Osteocyte (in vitro differentiated cells): ENCODE measurements around the gene EPS8L2. TPM values are rescaled to one million over a fixed set of nuclear protein-coding genes. Genes with fewer than 3 reads are reported as not detected.

Experiments
- DNase-seq: peaks from one replicate; pipeline ENCODE4 v3.0.0; 2021; ENCODE audit warnings: mixed read lengths; ENCODE audit not compliant: unreplicated experiment; ENCODE audit errors: extremely low spot score
- H3K27ac Mint-ChIP-seq: one replicate; pipeline ENCODE4 v1.8.0; 2021; ENCODE audit warnings: mild to moderate bottlenecking, mixed read lengths; ENCODE audit not compliant: unreplicated experiment
- H3K27me3 Mint-ChIP-seq: one replicate; pipeline ENCODE4 v1.8.0; 2021; ENCODE audit warnings: mixed read lengths; ENCODE audit not compliant: unreplicated experiment
- H3K36me3 Mint-ChIP-seq: one replicate; pipeline ENCODE4 v1.8.0; 2021; ENCODE audit warnings: mixed read lengths; ENCODE audit not compliant: unreplicated experiment
- H3K4me1 Mint-ChIP-seq: one replicate; pipeline ENCODE4 v1.8.0; 2021; ENCODE audit warnings: mixed read lengths; ENCODE audit not compliant: unreplicated experiment
- H3K4me3 Mint-ChIP-seq: one replicate; pipeline ENCODE4 v1.8.0; 2021; ENCODE audit warnings: mild to moderate bottlenecking, moderate library complexity, mixed read lengths; ENCODE audit not compliant: unreplicated experiment
- H3K9me3 Mint-ChIP-seq: one replicate; pipeline ENCODE4 v1.8.0; 2021; ENCODE audit warnings: mixed read lengths; ENCODE audit not compliant: unreplicated experiment
- total RNA-seq: library from RNA; stranded (reverse); gene quantifications from 2 replicates; pipeline ENCODE4 v1.2.1, GENCODE V29; 2021
- TF ChIP-seq, protein P1 (sequence below): fragments of 200-600 bp; sonication (generic); IDR thresholded peaks from 2 replicates; pipeline ENCODE4 v1.5.0; 2021; ENCODE audit warnings: antibody characterized with exemption, mild to moderate bottlenecking, moderate library complexity

The EPS8L2 gene
- total RNA-seq, 1 donor from 2014 or later, result 39.3 TPM

DNA sequence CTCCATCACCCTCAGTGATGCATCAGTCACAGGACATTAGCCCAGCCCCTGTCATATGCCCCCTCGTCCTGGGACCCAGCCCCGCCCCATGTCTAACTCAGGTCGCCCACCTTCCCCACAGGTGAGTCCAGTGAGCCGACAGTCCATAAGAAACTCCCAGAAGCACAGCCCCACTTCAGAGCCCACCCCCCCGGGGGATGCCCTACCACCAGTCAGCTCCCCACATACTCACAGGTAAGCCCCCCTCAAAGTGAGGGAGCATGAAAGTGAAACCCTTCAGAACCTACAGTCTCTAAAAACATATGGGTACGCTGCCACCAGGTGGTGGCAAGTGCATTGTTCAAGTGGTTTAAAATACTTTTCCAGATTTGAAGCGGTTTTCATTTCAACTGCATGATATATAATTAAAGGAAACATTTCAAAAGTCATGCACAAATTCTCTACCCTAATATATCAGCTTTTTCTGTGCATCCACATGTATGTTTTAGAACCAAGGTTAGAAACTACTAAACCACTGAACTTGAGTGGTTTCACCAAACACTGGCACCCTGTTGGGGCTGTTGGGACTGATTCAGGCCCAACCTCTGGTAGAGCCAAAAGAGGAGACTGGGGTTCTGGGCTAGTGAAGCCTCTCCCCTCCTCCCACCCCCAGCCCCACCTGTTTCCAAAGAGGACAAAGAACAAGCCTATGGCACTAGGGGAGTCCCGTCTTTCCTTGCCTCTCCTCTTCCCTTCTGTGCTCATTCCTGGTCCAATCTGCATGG is 17.3 kb downstream of the EPS8L2 start:
- no peaks in the 10 kb centered on the region for H3K9me3 Mint-ChIP-seq
- no peak for DNase-seq
- TF ChIP-seq, protein P1, sequence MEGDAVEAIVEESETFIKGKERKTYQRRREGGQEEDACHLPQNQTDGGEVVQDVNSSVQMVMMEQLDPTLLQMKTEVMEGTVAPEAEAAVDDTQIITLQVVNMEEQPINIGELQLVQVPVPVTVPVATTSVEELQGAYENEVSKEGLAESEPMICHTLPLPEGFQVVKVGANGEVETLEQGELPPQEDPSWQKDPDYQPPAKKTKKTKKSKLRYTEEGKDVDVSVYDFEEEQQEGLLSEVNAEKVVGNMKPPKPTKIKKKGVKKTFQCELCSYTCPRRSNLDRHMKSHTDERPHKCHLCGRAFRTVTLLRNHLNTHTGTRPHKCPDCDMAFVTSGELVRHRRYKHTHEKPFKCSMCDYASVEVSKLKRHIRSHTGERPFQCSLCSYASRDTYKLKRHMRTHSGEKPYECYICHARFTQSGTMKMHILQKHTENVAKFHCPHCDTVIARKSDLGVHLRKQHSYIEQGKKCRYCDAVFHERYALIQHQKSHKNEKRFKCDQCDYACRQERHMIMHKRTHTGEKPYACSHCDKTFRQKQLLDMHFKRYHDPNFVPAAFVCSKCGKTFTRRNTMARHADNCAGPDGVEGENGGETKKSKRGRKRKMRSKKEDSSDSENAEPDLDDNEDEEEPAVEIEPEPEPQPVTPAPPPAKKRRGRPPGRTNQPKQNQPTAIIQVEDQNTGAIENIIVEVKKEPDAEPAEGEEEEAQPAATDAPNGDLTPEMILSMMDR, result peak; percentile 73
- peak overlapping the region; percentile 83 for H3K27ac Mint-ChIP-seq
- no peaks in the 10 kb centered on the region for H3K27me3 Mint-ChIP-seq
- no peaks in the 10 kb centered on the region for H3K36me3 Mint-ChIP-seq
- peaks cover 29% of the 10 kb centered on the region for H3K4me1 Mint-ChIP-seq
- no peak overlapping the region for H3K4me3 Mint-ChIP-seq

GRCh38 chr11:724049-724777 is 18.2 kb downstream of the EPS8L2 start:
- Mint-ChIP-seq H3K27me3 (no peaks in the 10 kb centered on the region), H3K9me3 (no peaks in the 10 kb centered on the region), H3K27ac (no peak overlapping the region), H3K36me3 (no peaks in the 10 kb centered on the region), H3K4me3 (no peak overlapping the region), H3K4me1 (peaks cover 26% of the 10 kb centered on the region)
- TF ChIP-seq, protein P1, result no peak
- no peak for DNase-seq

- Mint-ChIP-seq H3K4me1 (peaks cover 20% of the 10 kb centered on the region), H3K27ac (no peak overlapping the region), H3K4me3 (no peak overlapping the region), H3K9me3 (no peaks in the 10 kb centered on the region), H3K27me3 (no peaks in the 10 kb centered on the region), H3K36me3 (no peaks in the 10 kb centered on the region)
- TF ChIP-seq, protein P1, result no peak
- no peak for DNase-seq
Measured at GRCh38 chr11:724778-725386, 18.9 kb downstream of the EPS8L2 start.

- no peaks in the 10 kb centered on the region for H3K27me3 Mint-ChIP-seq
- H3K27ac Mint-ChIP-seq, result no peak overlapping the region
- no peaks in the 10 kb centered on the region for H3K9me3 Mint-ChIP-seq
- no peak for DNase-seq
- peaks cover 16% of the 10 kb centered on the region for H3K4me1 Mint-ChIP-seq
- no peak overlapping the region for H3K4me3 Mint-ChIP-seq
- no peaks in the 10 kb centered on the region for H3K36me3 Mint-ChIP-seq
- TF ChIP-seq, protein P1, result no peak
Measured at GRCh38 chr11:725624-726202, 19.7 kb downstream of the EPS8L2 start.
